ENCODE measurements around the gene ORAI2. TPM values are rescaled to one million over a fixed set of nuclear protein-coding genes. Genes with fewer than 3 reads are reported as not detected.

The ORAI2 gene
- total and polyA plus RNA-seq, 10 of the 15 experiments (the other 5 are each of a cell fraction or from before 2014, with no cell fraction given), result 5.8 to 111 (median 46.9) TPM

- TF ChIP-seq NKRF (conservative IDR thresholded peaks at IDR 0.05), result no peak
- no peak for TF ChIP-seq NR2C1 (IDR thresholded peaks at IDR 0.05)
- TF ChIP-seq PKNOX1 (IDR thresholded peaks at IDR 0.05), result no peak
- no peak for TF ChIP-seq NFYB (IDR thresholded peaks at IDR 0.05; ENCODE audit: insufficient read depth, low read depth, low read length)
- TF ChIP-seq ASH2L (IDR thresholded peaks at IDR 0.05; ENCODE audit: borderline replicate concordance, low read depth), result no peak
- no peak for TF ChIP-seq ZNF687 (IDR thresholded peaks at IDR 0.05)
- TF ChIP-seq IRF3 (IDR thresholded peaks at IDR 0.05), result no peak
- no peak for TF ChIP-seq PRDM15 (CRISPR knock-in tag; IDR thresholded peaks at IDR 0.05)
- no peak for TF ChIP-seq IRF4 (IDR thresholded peaks at IDR 0.05; ENCODE audit: low read depth, low read length)
- TF ChIP-seq ZNF207 (IDR thresholded peaks at IDR 0.05; ENCODE audit: borderline replicate concordance), result no peak
- no peak for TF ChIP-seq CREM (IDR thresholded peaks at IDR 0.05; ENCODE audit: low read depth)
- no peak for TF ChIP-seq RAD51 (IDR thresholded peaks at IDR 0.05)
- no peak for TF ChIP-seq LARP7 (IDR thresholded peaks at IDR 0.05)
- TF ChIP-seq HDGF (IDR thresholded peaks at IDR 0.05), result peak; percentile 48; the same call in 1 of the 2 replicates
- peak; percentile 20 to 49; a peak in 2 of 4 replicates for TF ChIP-seq IKZF2 (IDR thresholded peaks at IDR 0.05)
- no peak for TF ChIP-seq RCOR1 (conservative IDR thresholded peaks at IDR 0.05; ENCODE audit: low read depth, low read length)
- TF ChIP-seq EP300 (IDR thresholded peaks at IDR 0.05; ENCODE audit: borderline replicate concordance in 1 of 2, control insufficient read depth in 1 of 2, low read depth in 2 of 2, low read length in 2 of 2), result no peak
- TF ChIP-seq SMAD5 (IDR thresholded peaks at IDR 0.05; ENCODE audit: low read depth), result no peak
Measured at GRCh38 chr7:102390697-102391484, 42.5 kb upstream of the ORAI2 start (continued).

Measured in GM12878 (cell line).